SKM-1 (cell line): ENCODE results near the gene SLC9A5.

Source experiments
- DNase-seq: peaks from one replicate; lab custom pipeline; 2025; ENCODE audit not compliant: unreplicated experiment; lab: John Stamatoyannopoulos, UW

Gene SLC9A5

DNA sequence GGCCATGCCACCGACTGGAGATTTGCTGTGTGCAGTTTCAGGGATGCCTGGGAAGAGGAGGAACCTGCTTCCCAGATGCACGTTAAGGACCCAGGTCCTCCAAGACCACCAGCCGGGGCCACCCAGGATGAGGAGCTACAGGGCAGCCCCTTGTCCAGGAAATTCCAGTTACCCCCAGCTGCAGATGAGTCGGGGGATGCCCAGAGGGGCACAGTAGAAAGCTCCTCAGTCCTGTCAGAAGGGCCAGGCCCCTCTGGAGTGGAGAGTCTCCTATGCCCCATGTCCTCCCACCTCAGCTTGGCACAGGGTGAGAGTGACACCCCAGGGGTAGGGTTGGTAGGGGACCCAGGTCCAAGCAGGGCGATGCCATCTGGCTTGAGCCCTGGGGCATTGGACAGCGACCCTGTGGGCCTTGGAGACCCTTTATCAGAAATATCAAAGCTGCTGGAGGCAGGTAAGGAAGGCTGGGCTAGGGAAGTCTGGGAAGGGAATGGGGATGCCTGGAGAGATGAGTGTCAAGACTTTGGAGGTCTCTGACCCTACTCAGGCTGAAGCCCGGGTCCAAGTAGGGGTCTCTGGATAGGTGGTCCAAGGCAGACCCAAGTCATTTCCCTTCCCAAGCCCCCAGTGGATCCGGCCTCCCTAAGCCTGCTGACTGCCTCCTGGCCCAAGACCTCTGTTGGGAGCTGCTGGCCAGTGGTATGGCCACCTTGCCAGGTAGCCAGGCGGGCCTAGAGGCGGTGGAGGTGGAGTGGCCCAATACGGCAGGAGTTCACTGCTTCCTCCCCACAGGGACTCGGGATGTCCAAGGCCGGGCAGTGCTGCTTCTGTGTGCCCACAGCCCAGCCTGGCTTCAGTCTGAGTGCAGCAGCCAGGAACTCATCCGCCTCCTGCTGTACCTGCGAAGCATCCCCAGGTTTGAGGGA lies 31.6 kb downstream of the SLC9A5 start:
- DNase-seq = no peak

GRCh38 chr16:67281536-67282446 lies 33.0 kb downstream of the SLC9A5 start:
- DNase-seq = no peak

DNA sequence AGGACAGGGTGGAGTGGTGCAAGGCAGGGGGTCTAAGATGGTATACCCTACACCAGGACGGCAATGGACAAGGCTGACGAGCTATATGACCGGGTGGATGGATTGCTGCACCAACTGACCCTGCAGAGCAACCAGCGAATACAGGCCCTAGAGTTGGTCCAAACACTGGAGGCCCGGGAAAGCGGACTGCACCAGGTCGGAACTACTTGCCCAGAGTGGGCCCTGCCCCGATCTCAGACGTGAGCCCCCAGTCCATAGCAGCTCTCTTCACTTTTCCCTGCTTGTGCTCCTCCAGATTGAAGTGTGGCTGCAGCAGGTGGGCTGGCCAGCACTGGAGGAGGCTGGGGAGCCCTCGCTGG lies 33.6 kb downstream of the SLC9A5 start:
- no peak for DNase-seq

GRCh38 chr16:67283039-67283825 lies 34.5 kb downstream of the SLC9A5 start:
- DNase-seq = no peak

DNA sequence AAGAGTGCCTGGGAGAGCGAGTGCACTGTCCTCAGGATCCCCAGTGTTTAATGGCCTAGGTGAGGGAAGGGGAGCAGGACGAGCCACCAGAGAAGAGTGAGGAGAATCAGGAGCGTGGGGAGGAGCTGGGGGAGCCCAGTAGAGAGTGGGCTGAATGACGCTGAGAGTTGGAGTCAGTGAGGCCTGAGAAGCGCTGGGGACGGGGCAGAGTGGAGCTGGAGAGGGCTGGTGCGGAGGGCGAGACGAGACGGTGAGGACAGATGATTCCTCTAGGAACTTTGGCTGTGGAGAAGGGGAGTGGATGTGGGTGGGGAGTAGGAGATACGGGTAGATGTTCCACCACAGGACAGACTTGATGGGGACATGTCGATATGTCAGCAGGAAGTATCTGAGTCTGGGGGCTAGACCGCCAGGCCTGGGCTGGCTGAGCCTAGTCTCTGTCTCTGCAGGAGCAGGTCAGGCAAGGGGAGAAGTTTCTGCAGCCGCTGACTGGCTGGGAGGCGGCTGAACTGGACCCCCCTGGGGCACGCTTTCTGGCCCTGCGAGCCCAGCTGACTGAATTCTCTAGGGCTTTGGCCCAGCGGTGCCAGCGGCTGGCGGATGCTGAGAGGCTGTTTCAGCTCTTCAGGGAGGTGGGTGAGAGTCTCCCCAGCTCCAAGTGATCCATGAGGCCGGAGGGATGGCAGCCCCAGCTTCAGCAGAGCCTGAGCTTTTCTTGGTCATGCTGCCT lies 35.2 kb downstream of the SLC9A5 start:
- no peak for DNase-seq

GRCh38 chr16:67284699-67285646 lies 36.2 kb downstream of the SLC9A5 start:
- no peak for DNase-seq

GRCh38 chr16:67286441-67287235 lies 37.9 kb downstream of the SLC9A5 start:
- DNase-seq = no peak

DNA sequence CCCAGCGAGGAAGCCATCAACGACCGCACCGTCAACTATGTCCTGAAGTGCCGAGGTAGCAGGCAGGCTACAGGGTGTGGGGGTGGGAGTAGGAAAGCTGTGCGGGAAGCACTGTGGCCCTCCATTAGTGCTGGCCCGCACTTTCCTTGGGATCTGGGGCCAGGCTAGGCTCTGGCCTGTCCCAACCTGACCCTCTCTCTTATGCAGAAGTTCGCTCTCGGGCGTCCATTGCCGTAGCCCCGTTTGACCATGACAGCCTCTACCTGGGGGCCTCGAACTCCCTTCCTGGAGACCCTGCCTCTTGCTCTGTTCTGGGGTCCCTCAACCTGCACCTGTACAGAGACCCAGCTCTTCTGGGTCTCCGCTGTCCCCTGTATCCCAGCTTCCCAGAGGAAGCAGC lies 39.2 kb downstream of the SLC9A5 start:
- DNase-seq = no peak

DNA sequence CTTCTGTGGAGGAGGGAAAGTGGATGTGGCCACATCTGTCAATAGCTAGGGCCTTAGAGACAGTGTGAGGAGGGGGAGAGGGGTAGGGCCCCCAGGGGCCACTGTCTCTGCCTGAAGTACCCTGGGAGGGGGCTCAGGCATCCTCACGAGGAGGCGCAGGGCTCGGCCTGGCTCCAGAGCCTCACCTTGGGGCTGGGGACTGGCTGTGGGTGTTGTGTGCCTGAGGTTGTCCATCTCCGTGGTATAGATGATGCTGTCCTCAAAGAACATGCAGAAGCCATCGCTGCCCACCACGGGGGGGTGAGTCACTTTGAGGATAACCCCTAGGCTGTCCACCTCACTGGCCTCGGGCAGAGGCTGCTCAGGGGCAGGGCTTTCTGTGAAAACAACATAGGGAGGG lies 42.7 kb downstream of the SLC9A5 start:
- DNase-seq = no peak

DNA sequence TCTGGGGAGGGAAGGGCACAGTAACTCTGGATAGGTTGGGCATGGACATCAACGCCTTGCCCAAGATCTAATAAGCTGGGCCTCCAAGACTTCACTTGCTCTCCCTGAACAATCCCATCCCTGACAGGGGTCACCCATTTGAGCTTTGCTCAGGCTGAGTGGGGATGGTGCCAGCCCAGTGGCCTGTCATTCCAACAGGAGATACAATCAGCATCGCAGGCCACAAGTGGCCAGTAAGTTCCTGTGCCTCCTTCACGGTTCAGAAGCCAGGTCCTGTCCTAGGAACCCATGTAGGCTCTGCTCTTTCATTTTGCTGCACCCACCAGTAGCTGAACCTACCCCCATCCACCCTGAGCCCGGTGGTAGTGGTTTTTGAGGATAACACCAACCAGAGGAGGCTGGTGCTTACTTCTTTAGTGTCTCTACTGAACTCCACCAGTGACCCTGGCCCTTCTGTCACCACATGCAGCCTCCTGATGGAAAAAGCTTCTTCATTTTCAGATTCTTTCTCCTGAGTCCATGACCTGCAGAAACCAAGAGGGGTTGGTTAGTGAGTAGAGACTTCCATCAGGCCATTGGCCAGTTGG lies 45.5 kb downstream of the SLC9A5 start:
- DNase-seq = no peak

- no peak for DNase-seq
These were observed 46.2 kb downstream of the SLC9A5 start for GRCh38 chr16:67294938-67295361.

DNA sequence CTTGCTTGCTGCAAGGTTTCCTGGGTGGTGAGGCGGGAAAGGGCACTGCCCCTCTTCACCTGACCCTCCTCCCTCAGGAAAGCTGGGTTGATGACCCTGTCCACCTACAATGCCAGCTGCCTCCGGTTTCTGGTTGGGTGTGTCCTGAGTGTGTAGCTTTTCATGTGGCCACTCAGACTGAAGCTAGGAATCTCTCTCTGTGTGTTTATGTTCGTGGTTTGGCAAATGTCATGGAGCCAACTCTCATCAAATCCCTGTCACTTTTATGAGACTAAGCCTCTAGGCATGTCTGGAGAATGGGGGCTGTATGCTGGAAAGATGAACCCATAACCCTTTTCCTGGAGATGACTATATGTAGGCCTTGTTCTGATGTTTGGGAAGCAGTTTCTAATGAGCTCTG lies 47.6 kb downstream of the SLC9A5 start:
- no peak for DNase-seq

GRCh38 chr16:67298277-67298676 lies 49.5 kb downstream of the SLC9A5 start:
- no peak for DNase-seq

DNA sequence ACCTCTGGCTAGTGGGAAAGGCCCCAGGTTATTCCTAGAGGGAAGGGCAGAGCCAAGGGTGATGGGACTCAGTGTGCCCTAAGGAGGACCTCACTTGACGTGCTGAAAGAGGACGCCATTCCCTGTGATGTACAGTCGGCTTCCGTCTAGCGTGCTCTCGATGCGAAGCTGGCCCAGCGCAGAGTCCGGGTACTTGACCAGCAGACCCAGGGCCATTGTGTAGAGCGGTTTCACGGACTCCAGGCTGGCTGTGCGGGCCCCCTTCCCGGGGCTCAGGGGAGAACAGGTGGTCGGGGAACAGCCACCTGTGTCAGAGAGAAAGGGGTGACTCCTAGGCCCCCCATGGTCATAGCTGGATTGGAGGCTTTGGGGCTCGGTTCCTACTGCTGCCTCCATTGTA lies 50.5 kb downstream of the SLC9A5 start:
- DNase-seq = no peak

GRCh38 chr16:67301080-67301782 lies 52.5 kb downstream of the SLC9A5 start:
- DNase-seq = no peak

GRCh38 chr16:67302076-67302475 lies 53.3 kb downstream of the SLC9A5 start:
- DNase-seq = no peak

GRCh38 chr16:67302970-67303369 lies 54.2 kb downstream of the SLC9A5 start:
- no peak for DNase-seq

- no peak for DNase-seq
These were observed 55.2 kb downstream of the SLC9A5 start for GRCh38 chr16:67304020-67304419.
